HepG2 (cell line): ENCODE results near the gene NFKB1. TPM values are rescaled to one million over a fixed set of nuclear protein-coding genes. Genes with fewer than 3 reads are reported as not detected.

ENCODE experiments used
- ATAC-seq: fragments of 200-7000 bp; cut with Tn5 transposase; 3 replicates; pipeline ENCODE4 v1.9.1; 2020; ENCODE audit warnings: mild to moderate bottlenecking, moderate library complexity
- BruUV-seq: library from RNA; stranded (reverse); fragments of 400-500 nt; replicated peaks from 2 replicates; lab custom pipeline; 2021; lab: Mats Ljungman, UMichigan
- CTCF ChIA-PET: fragments of 300-600 bp; formaldehyde crosslinking; extraction: SDS; loops from one replicate; lab custom pipeline; 2021; ENCODE audit warnings: low total read pairs, inconsistent platforms, low intra/inter-chr PET ratio; lab: Yijun Ruan, JAX
- POLR2A ChIA-PET: fragments of 350-600 bp; sonication (Branson Sonifier 250); formaldehyde crosslinking; loops from one replicate; lab custom pipeline; 2020; ENCODE audit warnings: antibody characterized with exemption, inconsistent platforms; lab: Yijun Ruan, JAX
- DNase-seq: peaks from one replicate; pipeline ENCODE4 v3.0.0-alpha.2; 2015; ENCODE audit warnings: low spot score
- FAIRE-seq: peaks from 3 replicates; lab custom pipeline; 2011; peaks lifted over from hg19 to GRCh38; lab: Jason Lieb, UNC
- H2AFZ ChIP-seq: one replicate; pipeline ENCODE4 v1.6.1; 2011; ENCODE audit warnings: low read length, inconsistent platforms
- H3K27ac ChIP-seq: fragments of 300-600 bp; 3 replicates; pipeline ENCODE4 v1.8.0; 2011; ENCODE audit warnings: mixed run types, mild to moderate bottlenecking, mixed read lengths, low read length, inconsistent platforms; ENCODE audit not compliant: insufficient read depth; ENCODE audit errors: extremely low read length
- H3K27me3 ChIP-seq, 2 experiments: fragments of 200-600 bp in 1 of 2; 2 replicates in 1 of 2; 3 replicates in 1 of 2; pipeline versions ENCODE4 v1.6.0 to v1.8.0; 2011; ENCODE audit warnings: low read length in 2 of 2, mild to moderate bottlenecking in 2 of 2, moderate library complexity in 2 of 2, inconsistent platforms in 1 of 2; ENCODE audit not compliant: insufficient read depth in 2 of 2, control insufficient read depth in 1 of 2
- H3K36me3 ChIP-seq, 2 experiments: fragments of 200-600 bp in 1 of 2; replicated peaks in 1 of 2; 2 replicates in 1 of 2; 3 replicates in 1 of 2; pipeline versions ENCODE4 v1.5.1 to v1.8.0; 2011; ENCODE audit warnings: low read length in 2 of 2, inconsistent platforms in 1 of 2; ENCODE audit not compliant: insufficient read depth in 2 of 2, control insufficient read depth in 1 of 2
- H3K4me1 ChIP-seq: 2 replicates; pipeline ENCODE4 v1.5.1; 2012; ENCODE audit warnings: low read length, inconsistent platforms; ENCODE audit not compliant: insufficient read depth
- H3K4me2 ChIP-seq: 2 replicates; pipeline ENCODE4 v1.6.0; 2011; ENCODE audit warnings: low read depth, low read length, inconsistent platforms
- H3K4me3 ChIP-seq, 3 experiments: fragments of 200-600 bp in 1 of 3; sonication (generic), shearing (Covaris generic) in 1 of 3; replicated peaks in 1 of 3; 2 replicates each; pipeline ENCODE4 v1.5.1; 2011 to 2016; ENCODE audit warnings: low read length in 3 of 3, inconsistent platforms in 2 of 3, low read depth in 2 of 3, mild to moderate bottlenecking in 2 of 3, control low read depth in 1 of 3, mixed read lengths in 1 of 3; ENCODE audit not compliant: insufficient read depth in 1 of 3
- H3K79me2 ChIP-seq: one replicate; pipeline ENCODE4 v1.6.1; 2011; ENCODE audit warnings: low read length, inconsistent platforms; ENCODE audit not compliant: insufficient read depth
- H3K9ac ChIP-seq: 2 replicates; pipeline ENCODE4 v1.6.0; 2011; ENCODE audit warnings: mild to moderate bottlenecking, low read depth, low read length, inconsistent platforms; ENCODE audit not compliant: insufficient read depth
- H3K9me3 ChIP-seq: 2 replicates; pipeline ENCODE4 v1.5.1; 2012; ENCODE audit warnings: mild to moderate bottlenecking, low read length
- H4K20me1 ChIP-seq: 2 replicates; pipeline ENCODE4 v1.6.0; 2011; ENCODE audit warnings: inconsistent platforms, mild to moderate bottlenecking, low read length, moderate library complexity; ENCODE audit not compliant: insufficient read depth
- ARID4A ChIP-seq: sonication (generic); formaldehyde crosslinking; IDR thresholded peaks from 2 replicates; pipeline ENCODE4 v1.5.0; 2020; ENCODE audit warnings: mild to moderate bottlenecking, missing genetic modification reagents, borderline replicate concordance
- ATF6 ChIP-seq: sonication (generic); formaldehyde crosslinking; conservative IDR thresholded peaks from 2 replicates; pipeline ENCODE4 v1.4.0; 2020; ENCODE audit warnings: missing genetic modification reagents
- E2F2 ChIP-seq: sonication (generic); formaldehyde crosslinking; IDR thresholded peaks from 2 replicates; pipeline ENCODE4 v1.4.0; 2020; ENCODE audit warnings: missing genetic modification reagents, borderline replicate concordance
- MATR3 ChIP-seq: sonication (generic); formaldehyde crosslinking; IDR thresholded peaks from 2 replicates; pipeline ENCODE4 v1.4.0; 2020; ENCODE audit warnings: missing genetic modification reagents
- MXI1 ChIP-seq: IDR thresholded peaks from 3 replicates; pipeline ENCODE4 v1.6.1; 2012; ENCODE audit warnings: low read depth, low read length, inconsistent platforms, borderline replicate concordance
- ZFAT ChIP-seq: sonication (generic); formaldehyde crosslinking; conservative IDR thresholded peaks from 2 replicates; pipeline ENCODE4 v1.8.1; 2023; ENCODE audit warnings: missing genetic modification reagents, inconsistent platforms
- ZNF367 ChIP-seq: sonication (generic); formaldehyde crosslinking; IDR thresholded peaks from 2 replicates; pipeline ENCODE4 v1.4.0; 2020; ENCODE audit warnings: missing genetic modification reagents, borderline replicate concordance
- ZNF512 ChIP-seq: sonication (generic); formaldehyde crosslinking; IDR thresholded peaks from 2 replicates; pipeline ENCODE4 v1.4.0; 2020; ENCODE audit warnings: mild to moderate bottlenecking, missing genetic modification reagents
- ZNF724P ChIP-seq: sonication (generic); formaldehyde crosslinking; IDR thresholded peaks from 2 replicates; pipeline ENCODE4 v1.8.0; 2022; ENCODE audit warnings: missing genetic modification reagents, borderline replicate concordance
- ZNF766 ChIP-seq: sonication (generic); formaldehyde crosslinking; IDR thresholded peaks from 2 replicates; pipeline ENCODE4 v1.5.0; 2020; ENCODE audit warnings: missing genetic modification reagents, borderline replicate concordance
- WGBS: methylation state at CpG from one replicate; pipeline ENCODE4 v1.1.6; 2017; ENCODE audit warnings: low lambda C conversion rate; 5-methylcytosine and 5-hydroxymethylcytosine counted together
- in situ Hi-C: cut with HindIII; loops from 2 replicates; pipeline ENCODE4 v1.10.0; 2017; ENCODE audit warnings: low pct_unique_long_range_greater_than_20kb; ENCODE audit not compliant: extremely low pct_ligation_motif_present
- intact Hi-C: fragments of 100-400 bp; cut with micrococcal nuclease; formaldehyde crosslinking; loops from one replicate; pipeline ENCODE4 v1.10.0; 2022; ENCODE audit not compliant: unreplicated experiment
- polyA plus RNA-seq, 8 experiments: library from polyadenylated mRNA; depleted of rRNA in 3 of 8; stranded (reverse) in 7 of 8; unstranded in 1 of 8; fragments of >200 nt; fragmentation: Illumina TruSeq in 4 of 8; extraction: Trizol in 4 of 8; gene quantifications; 2 replicates each; pipeline versions ENCODE4 v1.2.1 to v1.2.3, GENCODE V29; 2011 to 2016; ENCODE audit warnings: low read depth in 4 of 8, missing spikeins in 1 of 8, mixed read lengths in 1 of 8; ENCODE audit not compliant: insufficient read depth in 1 of 8
- total RNA-seq, 5 experiments: library from RNA; depleted of rRNA; stranded (reverse); fragments of >200 nt; fragmentation: Illumina TruSeq; extraction: Trizol; gene quantifications; 2 replicates each; pipeline ENCODE4 v1.2.3, GENCODE V29; 2016; ENCODE audit warnings: low read depth in 1 of 5

NFKB1 gene
- total and polyA plus RNA-seq, 2 of the 13 experiments (the other 11 are each of a cell fraction or from before 2014, with no cell fraction given), result 15.4 to 31.6 TPM

GRCh38 chr4:102610476-102610875 lies 109.3 kb downstream of the NFKB1 start:
- in situ Hi-C loops, result loop anchor here (10.0 kb wide), 1 partner anchor 166 kb away; no protein-coding TSS in a partner anchor
- 97% methylated on average over 3 of the region's 3 CpGs for WGBS
- TF ChIP-seq ATF6 (CRISPR knock-in tag) (no peak), MXI1 (no peak), ZNF367 (CRISPR knock-in tag) (no peak), ZFAT (no peak), ZNF766 (CRISPR knock-in tag) (no peak), MATR3 (CRISPR knock-in tag) (no peak), ZNF512 (CRISPR knock-in tag) (no peak), ZNF724P (CRISPR knock-in tag) (no peak), ARID4A (CRISPR knock-in tag) (no peak), E2F2 (CRISPR knock-in tag) (no peak)

More at GRCh38 chr4:102610476-102610875, 109.3 kb downstream of the NFKB1 start:
- no TSS peak for BruUV-seq
- POLR2A ChIA-PET, result no interaction called here
- no peak overlapping the region for H3K4me3 ChIP-seq
- peaks cover 33 to 76% of the 10 kb centered on the region in 2 experiments for H3K36me3 ChIP-seq
- ATAC-seq, result no peak
- intact Hi-C loops, result no loop called here
- DNase-seq, result no peak
- H3K9ac ChIP-seq, result no peak overlapping the region
- no peaks in the 10 kb centered on the region for H3K79me2 ChIP-seq
- no peaks in the 10 kb centered on the region for H3K9me3 ChIP-seq
- no peak overlapping the region for H3K4me2 ChIP-seq
- CTCF ChIA-PET, result interaction anchor here (1.4 kb wide), 1 partner anchor 399 kb away, joined by 3 read pairs; no protein-coding TSS in a partner anchor
- H3K4me1 ChIP-seq, result no peaks in the 10 kb centered on the region
- no peak for FAIRE-seq
- no peaks in the 10 kb centered on the region for H4K20me1 ChIP-seq
- no peak overlapping the region for H3K27ac ChIP-seq
- H3K27me3 ChIP-seq, result no peaks in the 10 kb centered on the region
- H2AFZ ChIP-seq, result no peak overlapping the region
